HepG2 (cell line): ENCODE measurements around the gene SYNJ2. TPM values are rescaled to one million over a fixed set of nuclear protein-coding genes. Genes with fewer than 3 reads are reported as not detected.

ENCODE experiments used
- ADNP ChIP-seq: sonication (generic); formaldehyde crosslinking; IDR thresholded peaks from 2 replicates; pipeline ENCODE4 v1.4.0; 2020; ENCODE audit warnings: missing genetic modification reagents
- AGO2 ChIP-seq: fragments of 200-400 bp; formaldehyde crosslinking; optimal IDR thresholded peaks from 2 replicates; pipeline ENCODE3; 2017; ENCODE audit warnings: mild to moderate bottlenecking, low read depth, low read length, moderate library complexity
- ARNT ChIP-seq: fragments of 450-650 bp; IDR thresholded peaks from 2 replicates; pipeline ENCODE4 v1.6.1; 2017
- ATF7-NPFF ChIP-seq: sonication (generic); formaldehyde crosslinking; IDR thresholded peaks from 2 replicates; pipeline ENCODE4 v1.8.1; 2023; ENCODE audit warnings: mild to moderate bottlenecking, low read depth, missing genetic modification reagents, moderate library complexity
- ATM ChIP-seq: fragments of 450-650 bp; IDR thresholded peaks from 2 replicates; pipeline ENCODE4 v1.7.1; 2017; ENCODE audit warnings: mild to moderate bottlenecking, borderline replicate concordance
- FOXK1 ChIP-seq: sonication (generic); formaldehyde crosslinking; IDR thresholded peaks from 2 replicates; pipeline ENCODE4 v1.4.0; 2020; ENCODE audit warnings: low read depth, missing genetic modification reagents, borderline replicate concordance
- GABPB1 ChIP-seq: IDR thresholded peaks from 2 replicates; pipeline ENCODE4 v1.6.1; 2016; ENCODE audit warnings: mild to moderate bottlenecking, missing genetic modification reagents, moderate library complexity, missing compliant biosample characterization
- HNF4G ChIP-seq, 2 experiments: sonication (generic) in 1 of 2; formaldehyde crosslinking in 1 of 2; IDR thresholded peaks; 2 replicates each; pipeline versions ENCODE4 v1.4.0 to v1.6.1; 2011 to 2020; ENCODE audit warnings: borderline replicate concordance in 2 of 2, low read depth in 2 of 2, mild to moderate bottlenecking in 2 of 2, low read length in 1 of 2, missing genetic modification reagents in 1 of 2, moderate library complexity in 1 of 2
- MXD4 ChIP-seq: IDR thresholded peaks from 2 replicates; pipeline ENCODE4 v1.6.1; 2016; ENCODE audit warnings: mild to moderate bottlenecking, missing biosample characterization, missing genetic modification reagents
- NFKB2 ChIP-seq: sonication (generic); formaldehyde crosslinking; IDR thresholded peaks from 2 replicates; pipeline ENCODE4 v1.4.0; 2020; ENCODE audit warnings: missing genetic modification reagents, borderline replicate concordance
- NFKBIZ ChIP-seq: IDR thresholded peaks from 2 replicates; pipeline ENCODE4 v1.6.1; 2018; ENCODE audit warnings: missing genetic modification reagents, missing compliant biosample characterization
- PLRG1 ChIP-seq: fragments of 450-650 bp; conservative IDR thresholded peaks from 2 replicates; pipeline ENCODE4 v1.6.1; 2016
- SATB2 ChIP-seq: sonication (generic); formaldehyde crosslinking; IDR thresholded peaks from 2 replicates; pipeline ENCODE4 v1.5.0; 2020; ENCODE audit warnings: missing genetic modification reagents
- TEAD3 ChIP-seq: optimal IDR thresholded peaks from 2 replicates; pipeline ENCODE3; 2016; ENCODE audit warnings: borderline replicate concordance
- ZBTB21 ChIP-seq: sonication (generic); formaldehyde crosslinking; IDR thresholded peaks from 2 replicates; pipeline ENCODE4 v1.4.0; 2020; ENCODE audit warnings: missing genetic modification reagents
- ZFP37 ChIP-seq: sonication (generic); formaldehyde crosslinking; IDR thresholded peaks from 2 replicates; pipeline ENCODE4 v1.4.0; 2020; ENCODE audit warnings: missing genetic modification reagents, borderline replicate concordance
- ZMAT3 ChIP-seq: sonication (generic); formaldehyde crosslinking; conservative IDR thresholded peaks from 2 replicates; pipeline ENCODE4 v1.7.0; 2021; ENCODE audit warnings: missing genetic modification reagents
- ZNF124 ChIP-seq: sonication (generic); formaldehyde crosslinking; IDR thresholded peaks from 2 replicates; pipeline ENCODE4 v1.4.0; 2020; ENCODE audit warnings: missing genetic modification reagents
- ZNF256 ChIP-seq: sonication (generic); formaldehyde crosslinking; conservative IDR thresholded peaks from 2 replicates; pipeline ENCODE4 v1.4.0; 2020; ENCODE audit warnings: missing genetic modification reagents
- ZNF3 ChIP-seq: IDR thresholded peaks from 2 replicates; pipeline ENCODE4 v1.7.0; 2017; ENCODE audit warnings: inconsistent platforms
- ZNF383 ChIP-seq: sonication (generic); formaldehyde crosslinking; IDR thresholded peaks from 2 replicates; pipeline ENCODE4 v1.4.0; 2020; ENCODE audit warnings: missing genetic modification reagents, mild to moderate bottlenecking, borderline replicate concordance
- ZNF430 ChIP-seq: sonication (generic); formaldehyde crosslinking; IDR thresholded peaks from 2 replicates; pipeline ENCODE4 v1.9.0; 2021; ENCODE audit warnings: mild to moderate bottlenecking, missing genetic modification reagents
- ZNF775 ChIP-seq: sonication (generic); formaldehyde crosslinking; IDR thresholded peaks from 2 replicates; pipeline ENCODE4 v1.4.0; 2020; ENCODE audit warnings: missing genetic modification reagents, mild to moderate bottlenecking, moderate library complexity, borderline replicate concordance
- ZNF792 ChIP-seq: IDR thresholded peaks from 2 replicates; pipeline ENCODE4 v1.6.1; 2016
- polyA plus RNA-seq, 8 experiments: library from polyadenylated mRNA; depleted of rRNA in 3 of 8; stranded (reverse) in 7 of 8; unstranded in 1 of 8; fragments of >200 nt; fragmentation: Illumina TruSeq in 4 of 8; extraction: Trizol in 4 of 8; gene quantifications; 2 replicates each; pipeline versions ENCODE4 v1.2.1 to v1.2.3, GENCODE V29; 2011 to 2016; ENCODE audit warnings: low read depth in 4 of 8, missing spikeins in 1 of 8, mixed read lengths in 1 of 8; ENCODE audit not compliant: insufficient read depth in 1 of 8
- total RNA-seq, 5 experiments: library from RNA; depleted of rRNA; stranded (reverse); fragments of >200 nt; fragmentation: Illumina TruSeq; extraction: Trizol; gene quantifications; 2 replicates each; pipeline ENCODE4 v1.2.3, GENCODE V29; 2016; ENCODE audit warnings: low read depth in 1 of 5
- TF ChIP-seq, protein P1 (sequence below): sonication (generic); formaldehyde crosslinking; IDR thresholded peaks from 2 replicates; pipeline ENCODE4 v1.9.0; 2021; ENCODE audit warnings: missing genetic modification reagents, borderline replicate concordance
- TF ChIP-seq, protein P2 (sequence below): sonication (generic); formaldehyde crosslinking; IDR thresholded peaks from 2 replicates; pipeline ENCODE4 v1.8.1; 2023; ENCODE audit warnings: mild to moderate bottlenecking, missing genetic modification reagents
- TF ChIP-seq, protein P3 (sequence below): sonication (generic); formaldehyde crosslinking; IDR thresholded peaks from 2 replicates; pipeline ENCODE4 v1.5.0; 2020; ENCODE audit warnings: mild to moderate bottlenecking, missing genetic modification reagents

The SYNJ2 gene
- total and polyA plus RNA-seq, 2 of the 13 experiments (the other 11 are each of a cell fraction or from before 2014, with no cell fraction given), result 39.1 to 57.6 TPM

DNA sequence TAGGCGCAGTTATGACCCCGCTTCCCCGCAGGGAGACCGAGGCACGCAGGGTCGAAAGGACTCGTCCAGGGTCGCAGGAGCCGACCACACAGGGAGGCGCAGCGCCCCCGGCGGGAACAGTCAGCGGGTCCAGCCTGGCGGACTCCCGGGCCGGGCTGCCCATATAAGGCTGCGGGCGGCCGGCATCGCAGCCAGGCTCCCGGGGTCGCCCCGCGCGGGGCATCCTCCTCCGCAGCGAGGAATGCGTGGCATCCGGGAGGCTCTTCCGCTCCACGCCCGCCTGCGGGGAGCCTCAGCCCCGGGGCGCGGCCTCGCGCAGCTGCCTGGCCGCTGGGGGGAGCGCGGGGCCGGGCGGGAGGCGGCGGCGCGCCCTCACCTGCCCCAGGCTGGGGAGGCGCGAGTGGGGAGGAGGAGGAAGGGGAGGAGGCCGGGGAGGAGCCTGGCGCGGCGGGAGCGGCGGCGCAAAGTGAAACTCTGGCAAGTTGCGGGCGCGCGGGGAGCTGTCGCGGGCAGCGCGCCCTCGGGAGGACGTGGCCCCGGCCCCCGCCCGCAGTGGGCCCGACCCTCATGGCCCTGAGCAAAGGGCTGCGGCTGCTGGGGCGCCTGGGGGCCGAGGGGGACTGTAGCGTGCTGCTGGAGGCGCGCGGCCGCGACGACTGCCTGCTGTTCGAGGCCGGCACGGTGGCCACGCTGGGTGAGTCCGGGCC, at the start of gene SYNJ2 (continued):
- TF ChIP-seq, protein P1, sequence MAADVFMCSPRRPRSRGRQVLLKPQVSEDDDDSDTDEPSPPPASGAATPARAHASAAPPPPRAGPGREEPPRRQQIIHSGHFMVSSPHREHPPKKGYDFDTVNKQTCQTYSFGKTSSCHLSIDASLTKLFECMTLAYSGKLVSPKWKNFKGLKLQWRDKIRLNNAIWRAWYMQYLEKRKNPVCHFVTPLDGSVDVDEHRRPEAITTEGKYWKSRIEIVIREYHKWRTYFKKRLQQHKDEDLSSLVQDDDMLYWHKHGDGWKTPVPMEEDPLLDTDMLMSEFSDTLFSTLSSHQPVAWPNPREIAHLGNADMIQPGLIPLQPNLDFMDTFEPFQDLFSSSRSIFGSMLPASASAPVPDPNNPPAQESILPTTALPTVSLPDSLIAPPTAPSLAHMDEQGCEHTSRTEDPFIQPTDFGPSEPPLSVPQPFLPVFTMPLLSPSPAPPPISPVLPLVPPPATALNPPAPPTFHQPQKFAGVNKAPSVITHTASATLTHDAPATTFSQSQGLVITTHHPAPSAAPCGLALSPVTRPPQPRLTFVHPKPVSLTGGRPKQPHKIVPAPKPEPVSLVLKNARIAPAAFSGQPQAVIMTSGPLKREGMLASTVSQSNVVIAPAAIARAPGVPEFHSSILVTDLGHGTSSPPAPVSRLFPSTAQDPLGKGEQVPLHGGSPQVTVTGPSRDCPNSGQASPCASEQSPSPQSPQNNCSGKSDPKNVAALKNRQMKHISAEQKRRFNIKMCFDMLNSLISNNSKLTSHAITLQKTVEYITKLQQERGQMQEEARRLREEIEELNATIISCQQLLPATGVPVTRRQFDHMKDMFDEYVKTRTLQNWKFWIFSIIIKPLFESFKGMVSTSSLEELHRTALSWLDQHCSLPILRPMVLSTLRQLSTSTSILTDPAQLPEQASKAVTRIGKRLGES, result no peak
- TF ChIP-seq ATM (no peak), AGO2 (no peak), ZBTB21 (CRISPR knock-in tag) (no peak), GABPB1 (CRISPR knock-in tag) (peak; percentile 82), ZNF383 (0 out of 2 replicates have a peak, but pooled peaks have one; percentile 3), ZNF124 (CRISPR knock-in tag) (no peak; the same call in 1 of the 2 replicates), ZNF775 (CRISPR knock-in tag) (no peak), ZNF792 (no peak; the same call in 1 of the 2 replicates), ARNT (no peak), TEAD3 (CRISPR knock-in tag) (peak; percentile 96), ZFP37 (no peak), FOXK1 (CRISPR knock-in tag) (0 out of 2 replicates have a peak, but pooled peaks have one; percentile 30), ATF7-NPFF (CRISPR knock-in tag) (peak; percentile 90), NFKBIZ (CRISPR knock-in tag) (no peak), NFKB2 (CRISPR knock-in tag) (peak; percentile 53; the same call in 1 of the 2 replicates), ZNF256 (CRISPR knock-in tag) (no peak), ADNP (CRISPR knock-in tag) (0 out of 2 replicates have a peak, but pooled peaks have one; percentile 14), MXD4 (peak; percentile 24; the same call in 1 of the 2 replicates), HNF4G (IDR thresholded peaks at IDR 0.05; ENCODE audit: borderline replicate concordance, low read depth, low read length) (no peak; the same call in 1 of the 2 replicates), HNF4G (CRISPR knock-in tag; IDR thresholded peaks at IDR 0.05; ENCODE audit: borderline replicate concordance, low read depth) (peak; percentile 64; the same call in 1 of the 2 replicates), SATB2 (CRISPR knock-in tag) (no peak; the same call in 1 of the 2 replicates), PLRG1 (no peak), ZMAT3 (CRISPR knock-in tag) (peak; percentile 71), ZNF430 (CRISPR knock-in tag) (peak; percentile 35; the same call in 1 of the 2 replicates), ZNF3 (CRISPR knock-in tag) (no peak; the same call in 1 of the 2 replicates)
- TF ChIP-seq, protein P2, sequence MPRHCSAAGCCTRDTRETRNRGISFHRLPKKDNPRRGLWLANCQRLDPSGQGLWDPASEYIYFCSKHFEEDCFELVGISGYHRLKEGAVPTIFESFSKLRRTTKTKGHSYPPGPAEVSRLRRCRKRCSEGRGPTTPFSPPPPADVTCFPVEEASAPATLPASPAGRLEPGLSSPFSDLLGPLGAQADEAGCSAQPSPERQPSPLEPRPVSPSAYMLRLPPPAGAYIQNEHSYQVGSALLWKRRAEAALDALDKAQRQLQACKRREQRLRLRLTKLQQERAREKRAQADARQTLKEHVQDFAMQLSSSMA, result peak; percentile 84
- TF ChIP-seq, protein P3, sequence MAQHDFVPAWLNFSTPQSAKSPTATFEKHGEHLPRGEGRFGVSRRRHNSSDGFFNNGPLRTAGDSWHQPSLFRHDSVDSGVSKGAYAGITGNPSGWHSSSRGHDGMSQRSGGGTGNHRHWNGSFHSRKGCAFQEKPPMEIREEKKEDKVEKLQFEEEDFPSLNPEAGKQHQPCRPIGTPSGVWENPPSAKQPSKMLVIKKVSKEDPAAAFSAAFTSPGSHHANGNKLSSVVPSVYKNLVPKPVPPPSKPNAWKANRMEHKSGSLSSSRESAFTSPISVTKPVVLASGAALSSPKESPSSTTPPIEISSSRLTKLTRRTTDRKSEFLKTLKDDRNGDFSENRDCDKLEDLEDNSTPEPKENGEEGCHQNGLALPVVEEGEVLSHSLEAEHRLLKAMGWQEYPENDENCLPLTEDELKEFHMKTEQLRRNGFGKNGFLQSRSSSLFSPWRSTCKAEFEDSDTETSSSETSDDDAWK (CRISPR knock-in tag), result no peak
